Nephron (organoid): ENCODE measurements around the gene LIPG.
A peak's percentile ranks its signal among the peaks of the same experiment; 100 is the strongest.
"Not testable (repeated sequence)": the region's sequence is repeated elsewhere in the genome, so short reads cannot be mapped to it uniquely, and the experiment has no call there.

ENCODE experiments used
- H3K27ac Mint-ChIP-seq, 3 experiments: 2 replicates each; pipeline ENCODE4 v1.8.0; 2020; ENCODE audit warnings: mixed read lengths in 3 of 3, mild to moderate bottlenecking in 2 of 3, moderate library complexity in 1 of 3
- H3K27me3 Mint-ChIP-seq: 2 replicates; pipeline ENCODE4 v1.8.0; 2021; ENCODE audit warnings: low read depth, mild to moderate bottlenecking, moderate library complexity, mixed read lengths
- H3K36me3 Mint-ChIP-seq: 2 replicates; pipeline ENCODE4 v1.8.0; 2020; ENCODE audit warnings: low read depth, mixed read lengths
- H3K4me1 Mint-ChIP-seq: 2 replicates; pipeline ENCODE4 v1.8.0; 2020; ENCODE audit warnings: mixed read lengths
- H3K4me3 Mint-ChIP-seq, 3 experiments: 2 replicates each; pipeline ENCODE4 v1.8.0; 2020; ENCODE audit warnings: mild to moderate bottlenecking in 3 of 3, mixed read lengths in 3 of 3, moderate library complexity in 2 of 3
- H3K9me3 Mint-ChIP-seq: 2 replicates; pipeline ENCODE4 v1.8.0; 2020; ENCODE audit warnings: mixed read lengths
- CTCF ChIP-seq, 3 experiments: fragments of 200-600 bp; sonication (generic); IDR thresholded peaks; one replicate each; pipeline ENCODE4 v1.5.0; 2021; ENCODE audit warnings: antibody characterized with exemption in 3 of 3; ENCODE audit not compliant: unreplicated experiment in 3 of 3

Gene LIPG

DNA sequence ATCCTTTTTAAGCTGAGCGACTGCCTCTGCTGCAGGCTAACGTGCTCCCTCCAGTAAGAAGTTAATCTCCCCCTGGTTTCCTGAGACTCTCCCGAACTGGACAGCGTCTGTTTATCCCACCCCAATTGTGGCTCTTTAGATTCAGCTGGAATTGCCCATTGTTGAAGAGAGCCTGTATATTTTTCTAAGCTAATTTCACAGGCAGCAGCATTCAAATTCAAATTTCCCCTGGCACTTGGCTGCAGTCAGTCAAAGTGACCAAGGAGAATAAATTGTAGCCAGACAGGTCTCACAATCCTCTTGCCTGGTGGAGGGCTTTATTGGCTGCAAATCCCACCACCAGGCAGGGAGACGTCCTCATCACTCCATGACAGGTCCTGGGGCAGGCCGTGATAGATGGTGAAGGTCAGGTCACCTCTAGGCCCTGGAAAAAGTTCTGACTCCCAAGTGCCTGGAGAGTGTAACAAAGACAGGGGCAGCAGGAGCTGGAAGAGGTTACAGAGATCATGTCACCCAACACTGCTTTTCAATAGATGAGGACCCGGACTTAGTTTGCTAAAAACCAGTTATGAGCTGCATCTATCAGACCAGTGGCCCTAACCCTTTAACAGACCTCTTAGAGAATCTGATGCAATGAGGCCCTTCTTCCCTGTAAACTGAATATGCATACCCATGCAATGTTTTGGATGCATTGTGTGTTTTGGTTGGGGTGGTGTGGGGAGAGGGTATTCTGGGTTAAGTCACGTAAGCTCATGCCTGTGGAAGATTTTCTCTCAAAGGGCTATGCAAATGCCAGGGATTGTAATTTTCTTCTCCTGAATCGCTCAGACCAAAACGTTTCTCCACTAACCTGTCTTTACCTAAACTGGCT is 42.5 kb upstream of the LIPG start:
- TF ChIP-seq CTCF (IDR thresholded peaks at IDR 0.05; ENCODE audit: unreplicated experiment in 3 of 3) = no peak
- Mint-ChIP-seq H3K4me1 (peaks cover 27% of the 10 kb centered on the region), H3K9me3 (no peaks in the 10 kb centered on the region), H3K36me3 (no peaks in the 10 kb centered on the region), H3K27me3 (peaks cover 7% of the 10 kb centered on the region), H3K4me3 (no peak overlapping the region), H3K27ac (peak overlapping the region in 1 of 3 experiments; percentile 14)

DNA sequence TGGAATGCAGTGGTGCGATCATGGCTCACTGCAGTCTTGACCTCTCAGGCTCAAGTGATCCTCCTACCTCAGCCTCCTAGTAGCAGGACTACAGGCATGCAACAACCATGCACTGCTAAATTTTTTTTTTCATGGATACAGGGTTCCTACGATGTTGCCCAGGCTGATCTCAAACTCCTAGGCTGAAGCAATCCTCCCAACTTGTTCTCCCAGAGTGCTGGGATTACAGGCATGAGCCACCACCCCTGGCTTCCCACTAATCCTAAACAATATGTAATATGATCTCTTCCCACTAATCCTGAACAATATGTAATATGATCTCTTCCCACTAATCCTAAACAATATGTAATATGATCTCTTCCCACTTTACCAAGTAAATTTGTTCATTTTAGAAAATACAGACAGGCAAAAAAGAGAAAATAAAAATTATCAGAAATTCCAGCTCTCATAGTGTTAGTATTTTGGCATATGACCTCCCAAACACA is 41.2 kb upstream of the LIPG start:
- peaks cover 11% of the 10 kb centered on the region for H3K27me3 Mint-ChIP-seq
- no peaks in the 10 kb centered on the region for H3K36me3 Mint-ChIP-seq
- peak overlapping the region; percentile 16 to 19 (median 16) for H3K27ac Mint-ChIP-seq
- H3K9me3 Mint-ChIP-seq = no peaks in the 10 kb centered on the region
- H3K4me3 Mint-ChIP-seq = no peak overlapping the region
- no peak for TF ChIP-seq CTCF (IDR thresholded peaks at IDR 0.05; ENCODE audit: unreplicated experiment in 3 of 3)
- H3K4me1 Mint-ChIP-seq = peaks cover 27% of the 10 kb centered on the region

DNA sequence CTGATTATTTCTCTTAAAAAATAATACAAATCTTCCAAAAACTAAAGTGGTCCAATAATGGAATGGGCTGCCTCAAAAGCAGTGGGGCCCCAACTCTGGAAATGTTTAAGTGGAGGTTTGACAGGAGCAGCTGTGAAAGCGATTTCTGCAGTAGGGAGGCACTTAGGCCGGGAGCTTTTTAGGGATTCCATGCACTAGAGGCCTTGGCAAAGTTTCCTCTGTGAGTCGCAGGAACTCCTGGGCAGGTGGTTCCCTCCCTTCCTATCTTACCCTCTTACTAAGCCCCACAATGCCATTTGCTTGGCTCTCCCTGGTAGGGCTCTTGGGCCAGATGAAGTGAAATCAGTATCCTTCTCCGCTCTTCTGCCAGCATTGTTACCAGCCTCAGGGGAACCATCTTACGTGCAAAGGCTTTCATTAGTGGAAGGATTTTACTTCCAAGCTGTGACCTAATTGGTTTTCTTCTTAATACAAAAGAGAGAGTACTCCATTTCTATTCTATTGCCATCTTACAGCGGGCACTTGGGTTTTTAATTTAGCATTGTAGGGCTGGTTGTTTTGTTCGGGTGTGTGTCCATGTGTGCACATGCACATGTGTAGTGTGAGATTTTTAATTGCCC is 40.5 kb upstream of the LIPG start:
- Mint-ChIP-seq H3K27ac (peak overlapping the region in 2 of 3 experiments; percentile 16 to 54), H3K4me3 (no peak overlapping the region), H3K4me1 (peaks cover 27% of the 10 kb centered on the region), H3K27me3 (peaks cover 11% of the 10 kb centered on the region), H3K9me3 (no peaks in the 10 kb centered on the region), H3K36me3 (no peaks in the 10 kb centered on the region)
- no peak for TF ChIP-seq CTCF (IDR thresholded peaks at IDR 0.05; ENCODE audit: unreplicated experiment in 3 of 3)

GRCh38 chr18:49523580-49524093 is 38.2 kb upstream of the LIPG start:
- peaks cover 23% of the 10 kb centered on the region for H3K4me1 Mint-ChIP-seq
- H3K27ac Mint-ChIP-seq, H3K4me3 Mint-ChIP-seq, H3K27me3 Mint-ChIP-seq, H3K36me3 Mint-ChIP-seq, H3K9me3 Mint-ChIP-seq: not testable (repeated sequence)

DNA sequence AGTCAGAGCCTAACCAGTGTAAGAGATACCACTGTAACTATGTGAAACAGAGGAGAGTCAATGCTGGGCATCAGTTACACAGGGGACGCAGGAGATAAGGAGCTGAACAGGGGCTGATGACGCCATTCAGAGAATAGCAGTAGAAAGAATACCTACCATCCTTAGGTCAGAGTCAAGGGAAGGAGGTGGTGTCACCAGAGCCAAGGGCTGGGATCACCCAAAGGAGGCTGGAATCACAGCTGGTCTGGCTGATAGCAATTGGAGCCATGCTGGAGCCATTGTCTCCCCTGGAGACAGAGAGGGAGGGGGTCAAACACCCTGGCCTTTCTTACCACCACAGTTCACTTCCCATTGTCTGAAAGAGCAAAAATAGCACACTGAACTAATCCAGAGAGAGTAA is 37.5 kb upstream of the LIPG start:
- no peak for TF ChIP-seq CTCF (IDR thresholded peaks at IDR 0.05; ENCODE audit: unreplicated experiment in 3 of 3)
- no peak overlapping the region for H3K27ac Mint-ChIP-seq
- peaks cover 6% of the 10 kb centered on the region for H3K27me3 Mint-ChIP-seq
- H3K9me3 Mint-ChIP-seq = no peaks in the 10 kb centered on the region
- H3K4me1 Mint-ChIP-seq = peaks cover 16% of the 10 kb centered on the region
- no peaks in the 10 kb centered on the region for H3K36me3 Mint-ChIP-seq
- no peak overlapping the region for H3K4me3 Mint-ChIP-seq

DNA sequence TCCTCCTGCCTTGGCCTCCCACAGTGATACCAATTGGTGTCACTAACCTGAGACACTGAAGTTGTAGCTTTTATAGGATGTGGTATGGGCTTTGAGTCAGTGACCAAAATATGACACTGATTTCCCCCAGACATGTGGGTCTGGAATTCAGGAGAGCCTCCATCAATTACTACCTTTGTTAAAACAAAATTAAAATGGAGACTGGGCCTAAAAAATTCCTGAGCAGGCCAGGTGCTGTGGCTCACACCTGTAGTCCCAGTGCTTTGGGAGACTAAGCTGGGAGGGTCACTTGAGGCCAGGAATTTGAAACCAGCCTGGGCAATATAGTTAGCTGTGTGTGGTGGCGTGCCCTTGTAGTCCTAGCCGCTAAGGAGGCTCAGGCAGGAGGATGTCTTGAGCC is 36.9 kb upstream of the LIPG start:
- H3K27me3 Mint-ChIP-seq = peaks cover 6% of the 10 kb centered on the region
- peaks cover 13% of the 10 kb centered on the region for H3K4me1 Mint-ChIP-seq
- no peak overlapping the region for H3K4me3 Mint-ChIP-seq
- no peaks in the 10 kb centered on the region for H3K9me3 Mint-ChIP-seq
- H3K36me3 Mint-ChIP-seq = no peaks in the 10 kb centered on the region
- H3K27ac Mint-ChIP-seq = no peak overlapping the region
- no peak for TF ChIP-seq CTCF (IDR thresholded peaks at IDR 0.05; ENCODE audit: unreplicated experiment in 3 of 3)
